Stimulated activated CD4-positive, alpha-beta T cell treated with anti-CD3 and anti-CD28 coated beads, Interleukin-4, amount 100 ng/mL, for 4 hours (primary cell): ENCODE data around the gene MSH2.
"Not testable (repeated sequence)": the region's sequence is repeated elsewhere in the genome, so short reads cannot be mapped to it uniquely, and the experiment has no call there.

ENCODE experiments used
- DNase-seq, 2 experiments: peaks; one replicate each; pipeline ENCODE4 v3.0.0-alpha.2; 2020

The MSH2 gene

GRCh38 chr2:47402805-47403608 lies at the start of gene MSH2:
Gene MSH2 (plus strand): TSS chr2:47403156. CDS start chr2:47403192, 36 bp downstream.
- peak; percentile 87 to 92 for DNase-seq

GRCh38 chr2:47354013-47354847 lies 48.7 kb upstream of the MSH2 start:
- DNase-seq = no peak

GRCh38 chr2:47354848-47355204 lies 48.1 kb upstream of the MSH2 start:
- DNase-seq = no peak

GRCh38 chr2:47357483-47357882 lies 45.5 kb upstream of the MSH2 start:
- no peak for DNase-seq

- no peak for DNase-seq
Measured at GRCh38 chr2:47359375-47359868, 43.5 kb upstream of the MSH2 start.

GRCh38 chr2:47360283-47360682 lies 42.7 kb upstream of the MSH2 start:
- no peak for DNase-seq

GRCh38 chr2:47360927-47361326 lies 42.0 kb upstream of the MSH2 start:
- DNase-seq = no peak

GRCh38 chr2:47361505-47362229 lies 41.3 kb upstream of the MSH2 start:
- DNase-seq = not testable (repeated sequence)

GRCh38 chr2:47373747-47374146 lies 29.2 kb upstream of the MSH2 start:
- no peak for DNase-seq

- no peak for DNase-seq
Measured at GRCh38 chr2:47375307-47375706, 27.6 kb upstream of the MSH2 start.

GRCh38 chr2:47379384-47379783 lies 23.6 kb upstream of the MSH2 start:
- DNase-seq = no peak

GRCh38 chr2:47381408-47381807 lies 21.5 kb upstream of the MSH2 start:
- no peak for DNase-seq

- no peak for DNase-seq
Measured at GRCh38 chr2:47386551-47386950, 16.4 kb upstream of the MSH2 start.

GRCh38 chr2:47388888-47389287 lies 14.1 kb upstream of the MSH2 start:
- DNase-seq = no peak

GRCh38 chr2:47389692-47390091 lies 13.3 kb upstream of the MSH2 start:
- DNase-seq = no peak

- no peak for DNase-seq
Measured at GRCh38 chr2:47401789-47402554, 984 bp upstream of the MSH2 start.

- DNase-seq = no peak
Measured at GRCh38 chr2:47402555-47402804, 476 bp upstream of the MSH2 start.

GRCh38 chr2:47403609-47404193 lies 745 bp downstream of the MSH2 start:
- no peak for DNase-seq

GRCh38 chr2:47404356-47404755 lies 1.4 kb downstream of the MSH2 start:
- DNase-seq = no peak

- no peak for DNase-seq
Measured at GRCh38 chr2:47405757-47406156, 2.8 kb downstream of the MSH2 start.

- not testable (repeated sequence) for DNase-seq
Measured at GRCh38 chr2:47406649-47407330, 3.8 kb downstream of the MSH2 start.

- DNase-seq = not testable (repeated sequence)
Measured at GRCh38 chr2:47407976-47408375, 5.0 kb downstream of the MSH2 start.
